IPS DF 4.7 (cell line): ENCODE data around the gene NTRK3.

Source experiments
- DNase-seq: peaks from one replicate; pipeline ENCODE4 v3.0.0-alpha.2; 2013; ENCODE audit warnings: low spot score; ENCODE audit errors: extremely low read depth

Gene NTRK3

DNA sequence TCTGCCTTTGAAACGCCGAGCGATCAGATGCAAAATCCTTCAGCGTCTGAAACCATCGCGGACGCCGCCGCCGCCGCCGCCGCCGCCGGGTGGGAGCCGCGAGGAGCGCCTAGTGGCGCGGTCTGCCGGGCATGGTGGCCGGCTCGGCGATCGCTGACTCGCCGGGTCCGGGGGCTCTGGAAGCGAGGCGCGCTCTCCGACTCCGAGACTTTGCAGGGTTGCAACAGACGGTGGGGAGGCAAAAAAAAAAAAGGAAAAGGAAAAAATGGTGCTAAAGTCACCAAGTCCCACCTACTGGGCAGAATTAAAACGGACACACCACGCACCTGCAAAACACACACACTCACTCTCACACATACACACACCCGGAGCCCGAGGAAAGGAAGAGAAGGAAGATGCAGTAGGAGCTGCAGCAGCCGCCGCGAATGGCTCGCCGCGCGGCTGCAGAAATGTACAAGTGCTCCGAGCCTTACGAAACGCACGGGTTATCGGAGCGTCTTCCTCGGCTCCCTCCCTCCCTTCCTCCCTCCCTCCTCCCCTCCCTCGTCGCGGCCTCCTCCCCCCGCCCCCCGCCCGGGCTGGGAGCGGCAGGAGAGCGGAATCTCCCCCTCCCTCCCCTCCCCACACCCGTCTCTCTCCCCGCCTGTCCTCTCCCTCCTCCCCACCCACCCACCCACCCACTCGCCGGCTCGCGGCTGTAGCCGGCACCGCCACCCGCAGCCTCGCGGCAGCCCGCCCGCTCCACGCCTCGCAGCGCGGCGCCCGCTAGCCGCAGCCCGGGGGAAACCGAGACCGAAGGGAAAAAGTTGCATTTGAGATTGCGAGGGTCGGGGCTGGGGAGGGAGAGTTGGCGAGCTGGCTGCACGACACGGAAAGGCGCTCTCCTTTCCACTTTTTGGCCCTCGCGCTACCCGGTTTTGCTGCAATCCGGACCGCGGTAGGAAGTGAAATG, at the start of gene NTRK3:
NTRK3 (minus strand) TSS at position 461 of the 952 bp plus-strand sequence. CDS start 586 bp downstream, outside the sequence.
- no peak for DNase-seq

DNA sequence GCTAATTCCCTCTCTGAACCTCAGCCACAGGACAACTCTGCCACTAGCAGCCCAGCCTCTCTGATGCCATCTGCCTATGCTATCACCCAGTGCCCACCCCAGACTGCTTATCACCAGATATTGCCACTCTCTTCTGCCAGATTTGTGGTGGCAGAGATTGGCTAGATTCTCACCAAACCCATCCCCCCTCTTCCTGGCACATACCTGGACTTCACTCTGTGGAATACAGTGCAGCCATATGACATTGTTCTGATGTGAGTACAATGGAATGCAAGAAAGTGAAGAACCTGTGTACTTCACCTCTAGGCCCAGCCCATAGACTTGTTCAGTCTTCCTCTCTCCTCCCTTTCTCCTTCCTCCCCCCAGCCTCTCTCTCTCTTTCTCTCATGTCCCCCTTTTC, 46.9 kb upstream of the NTRK3 start:
- no peak for DNase-seq

GRCh38 chr15:88302373-88302772, 45.8 kb upstream of the NTRK3 start:
- no peak for DNase-seq

GRCh38 chr15:88301311-88301710, 44.8 kb upstream of the NTRK3 start:
- DNase-seq: no peak

- DNase-seq: no peak
Observed at GRCh38 chr15:88300861-88301260, 44.3 kb upstream of the NTRK3 start.

DNA sequence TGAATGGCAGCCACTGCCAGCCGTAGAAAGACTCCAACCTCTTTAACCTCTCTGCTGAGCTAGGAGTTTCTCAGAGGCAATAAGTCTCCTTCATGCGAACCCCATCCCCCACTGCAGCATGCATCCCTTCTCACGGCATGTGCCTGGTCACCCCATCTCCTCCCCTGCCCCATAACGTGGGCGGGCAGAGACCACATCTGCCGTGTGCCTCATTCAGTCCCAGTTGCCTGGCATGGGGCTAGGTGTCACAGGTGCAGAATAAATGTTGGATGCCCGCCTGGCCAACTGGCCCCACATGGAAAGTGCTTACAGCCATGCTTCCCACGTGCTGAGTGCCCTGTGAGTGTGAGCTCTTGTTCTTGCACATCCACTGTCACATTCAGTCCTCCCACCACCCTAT, 43.5 kb upstream of the NTRK3 start:
- no peak for DNase-seq

DNA sequence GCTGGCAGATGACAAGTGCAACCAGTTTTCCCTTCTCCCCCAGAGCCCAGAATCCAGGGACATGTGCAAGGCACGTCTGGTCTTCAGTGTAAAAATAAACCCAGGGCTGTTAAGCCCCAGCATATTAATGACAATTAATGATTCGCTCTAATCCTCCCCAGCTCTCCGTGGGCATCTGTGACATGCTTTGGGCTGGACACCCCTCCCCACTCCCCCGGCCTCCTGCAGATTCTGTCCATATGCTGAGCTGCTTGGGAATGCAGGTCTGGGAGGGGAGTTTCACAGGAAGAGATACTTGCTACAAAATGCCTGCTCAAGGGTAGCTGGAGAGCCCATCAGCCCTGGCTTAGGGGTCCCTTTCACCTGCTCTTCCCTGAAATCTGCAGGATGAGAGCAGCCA, 43.0 kb upstream of the NTRK3 start:
- DNase-seq: no peak

GRCh38 chr15:88288661-88289060, 32.1 kb upstream of the NTRK3 start:
- no peak for DNase-seq

- no peak for DNase-seq
Observed at GRCh38 chr15:88288206-88288605, 31.7 kb upstream of the NTRK3 start.

DNA sequence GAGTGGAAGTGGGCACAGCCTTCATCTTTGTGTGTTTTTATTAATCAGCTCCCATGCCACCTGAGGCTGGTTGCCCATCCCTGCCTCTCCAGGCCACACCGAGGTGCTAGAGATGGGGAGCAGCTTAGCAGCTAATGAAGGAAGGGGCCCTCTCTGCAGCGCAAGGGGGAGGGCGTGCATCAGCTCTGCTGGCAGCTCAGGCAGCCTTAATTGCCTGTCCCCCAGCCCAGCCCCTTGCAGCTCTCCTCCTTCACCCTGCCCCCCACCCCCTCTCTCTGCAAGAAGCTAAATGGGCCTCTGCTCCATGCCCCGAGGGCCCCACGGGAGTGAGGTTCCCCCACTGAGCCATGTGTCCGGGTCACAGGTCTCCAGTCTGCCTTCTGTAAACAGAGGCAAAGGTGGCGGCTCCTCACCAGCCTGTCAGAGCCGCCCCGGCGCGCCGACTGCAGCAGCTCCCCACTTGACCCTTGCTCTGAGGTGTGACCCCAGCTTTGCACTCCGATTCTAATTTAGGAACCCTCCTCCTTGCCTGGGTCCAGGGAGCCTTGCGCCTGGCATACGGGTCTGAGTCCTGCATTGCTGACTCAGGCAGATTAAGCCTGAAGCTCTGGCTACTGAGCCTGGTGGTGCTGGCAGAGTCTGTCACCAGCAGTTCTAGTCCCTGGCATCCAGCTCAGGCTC, 27.9 kb upstream of the NTRK3 start:
- DNase-seq: no peak

DNA sequence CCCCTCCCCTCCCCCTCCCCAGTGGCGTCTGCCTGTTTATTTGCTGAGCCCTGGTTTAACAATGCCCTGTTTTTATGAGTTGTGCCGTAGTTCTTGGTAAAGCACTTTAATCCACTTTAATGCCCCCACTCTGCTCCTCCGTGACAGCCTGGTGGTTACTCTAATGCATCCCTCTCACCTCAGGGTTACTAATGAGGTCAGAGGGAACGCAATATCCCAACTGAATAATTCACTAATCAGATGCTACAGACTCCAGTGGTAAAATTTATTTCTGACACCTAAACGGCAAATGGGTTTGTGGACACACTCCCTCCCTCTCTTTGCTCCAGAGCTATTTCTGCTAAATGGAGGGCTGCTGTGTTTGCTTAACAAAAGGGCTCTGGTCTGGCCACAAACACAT, 26.1 kb upstream of the NTRK3 start:
- DNase-seq: no peak

DNA sequence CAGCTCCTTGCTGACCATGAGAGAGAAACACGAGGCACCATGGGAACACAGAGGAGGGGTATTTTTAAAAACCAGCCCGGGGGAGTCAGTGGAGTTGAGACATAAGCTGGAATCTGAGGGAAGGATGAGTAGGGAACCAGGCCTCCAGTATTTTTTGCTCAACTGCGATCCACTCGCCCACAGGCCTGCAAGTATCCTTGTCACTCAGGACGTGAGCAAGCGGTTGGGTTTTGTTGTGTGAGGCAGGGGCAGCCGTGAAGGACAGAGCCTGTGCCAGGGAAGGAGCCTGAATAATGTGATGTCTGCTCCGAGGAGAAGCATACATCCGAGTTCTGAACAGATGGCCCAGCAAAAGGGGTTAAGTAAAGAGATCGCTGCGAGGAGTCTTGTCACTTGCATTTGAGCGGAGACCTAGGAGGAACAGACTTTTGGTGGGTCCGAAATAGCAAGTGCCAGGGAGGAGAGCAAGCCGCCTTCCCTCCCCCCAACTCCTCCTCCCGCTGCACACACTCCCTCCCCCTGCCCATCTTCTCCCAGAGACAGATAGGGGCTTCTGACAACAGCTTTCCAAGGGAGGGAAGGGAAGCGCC, 20.4 kb upstream of the NTRK3 start:
- no peak for DNase-seq

DNA sequence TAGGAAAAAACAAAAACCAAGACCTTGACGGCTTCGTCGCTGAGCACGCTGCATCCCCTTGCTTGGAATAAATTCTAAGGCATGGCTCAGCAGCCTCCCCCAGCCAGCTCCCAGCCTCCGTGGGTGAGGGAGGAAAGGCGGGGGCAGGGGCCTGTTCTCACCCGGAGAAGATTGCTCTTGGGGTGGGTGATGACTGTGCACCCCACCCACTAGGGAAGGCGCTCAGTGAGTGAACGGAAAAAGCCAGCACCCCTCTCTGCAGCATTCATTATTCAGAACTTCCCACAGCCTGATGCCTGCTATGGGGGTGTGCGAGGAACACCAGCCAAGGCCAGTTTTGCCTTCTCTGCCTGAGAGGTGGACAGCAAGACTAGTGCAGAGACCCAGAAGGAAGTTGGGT, 19.3 kb upstream of the NTRK3 start:
- DNase-seq: no peak

DNA sequence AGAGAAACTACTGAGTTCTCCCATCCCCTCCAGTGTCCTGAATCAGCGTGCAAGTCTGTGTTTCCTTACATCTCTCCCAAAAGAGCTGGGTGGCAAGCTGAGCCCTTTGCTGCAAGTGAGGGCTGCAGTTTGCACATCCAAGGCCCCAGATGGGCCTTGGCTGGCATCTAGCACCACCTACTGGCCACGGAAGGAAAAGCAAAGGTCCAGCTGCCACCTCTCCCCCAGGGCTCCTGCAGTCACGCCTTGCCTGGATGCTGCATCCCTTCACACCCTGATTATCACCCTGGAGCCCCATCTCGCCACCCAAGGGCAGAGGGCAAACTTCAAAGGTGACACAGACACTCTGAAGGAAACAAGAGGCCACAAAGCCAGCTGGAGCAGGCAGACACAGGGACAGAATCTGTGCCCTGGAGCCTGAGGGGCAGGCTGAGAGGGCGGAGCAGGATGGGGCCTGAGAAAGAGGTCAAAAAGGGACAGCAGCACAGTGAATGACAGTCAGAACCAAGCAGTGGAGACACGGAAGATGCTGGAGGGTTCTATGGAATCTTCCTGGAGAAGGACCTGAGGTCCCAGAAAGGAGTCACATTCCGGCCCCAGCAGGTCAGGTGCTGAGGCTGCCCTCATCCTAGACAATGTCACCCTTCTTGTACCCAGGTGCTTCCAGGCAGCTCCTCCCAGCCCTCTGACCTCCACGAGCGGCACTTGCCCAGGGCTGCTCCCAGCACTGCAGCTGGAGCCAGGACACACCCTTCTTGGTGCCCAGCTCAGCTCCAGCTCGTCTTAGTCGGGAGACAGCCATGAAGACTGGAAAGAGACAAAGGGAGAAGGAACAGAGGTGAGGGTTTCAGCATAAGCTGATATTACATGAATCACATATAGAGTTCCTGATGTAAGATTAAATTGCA, 18.3 kb upstream of the NTRK3 start:
- DNase-seq: no peak

DNA sequence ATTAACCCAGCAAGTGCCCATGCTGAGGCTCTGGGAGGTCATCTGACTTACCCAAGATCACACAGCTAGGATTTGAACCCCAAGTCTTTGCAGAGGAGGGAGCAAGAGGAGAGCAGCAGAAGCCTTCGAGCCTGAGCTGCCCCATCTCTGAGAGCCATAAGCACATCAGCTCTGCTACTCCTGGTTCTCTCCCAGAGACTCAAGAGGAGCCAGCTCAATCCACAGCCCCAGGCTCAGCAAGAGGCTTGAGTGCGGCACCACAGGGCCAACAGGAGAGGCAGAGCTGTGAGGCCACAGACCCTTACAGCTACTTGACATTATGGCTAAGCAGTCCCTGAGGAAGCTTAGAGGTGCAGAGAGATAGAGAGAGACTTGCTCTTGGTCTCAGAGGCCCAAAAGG, 15.9 kb upstream of the NTRK3 start:
- DNase-seq: no peak

DNA sequence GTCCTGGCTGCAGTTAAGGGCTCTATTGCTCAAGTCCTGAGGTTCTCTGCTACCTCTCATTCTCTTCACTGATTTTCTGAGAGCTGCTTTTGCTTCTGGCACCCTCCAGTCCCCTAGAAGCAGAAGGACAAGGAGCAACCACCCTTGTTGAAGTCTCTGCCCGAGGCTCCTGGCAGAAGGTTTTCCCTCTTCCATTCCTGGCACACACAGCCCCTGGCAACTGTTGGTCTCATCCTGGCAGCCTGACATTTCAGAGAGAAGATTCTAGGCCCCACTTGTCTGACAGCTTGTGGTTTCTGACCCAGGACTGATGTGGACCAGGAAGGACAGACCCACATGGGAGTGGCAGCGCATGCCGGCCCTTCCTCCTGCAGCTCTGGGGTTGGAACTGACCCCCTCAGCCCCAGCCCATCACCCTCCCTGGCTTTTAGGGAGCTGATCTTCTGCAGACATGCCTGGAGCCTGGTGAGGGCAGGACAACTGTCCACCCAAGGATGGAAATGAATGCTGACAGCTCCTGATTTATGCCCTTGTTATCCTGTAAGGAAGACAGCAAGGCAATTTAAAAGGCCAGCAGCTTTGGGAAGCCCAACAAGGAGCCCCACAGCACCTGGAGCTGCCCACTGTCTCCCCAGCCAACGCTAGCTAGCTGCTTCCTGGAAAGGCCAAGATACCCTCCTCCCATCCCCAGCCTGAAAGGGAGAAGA, 13.0 kb upstream of the NTRK3 start:
- DNase-seq: no peak

DNA sequence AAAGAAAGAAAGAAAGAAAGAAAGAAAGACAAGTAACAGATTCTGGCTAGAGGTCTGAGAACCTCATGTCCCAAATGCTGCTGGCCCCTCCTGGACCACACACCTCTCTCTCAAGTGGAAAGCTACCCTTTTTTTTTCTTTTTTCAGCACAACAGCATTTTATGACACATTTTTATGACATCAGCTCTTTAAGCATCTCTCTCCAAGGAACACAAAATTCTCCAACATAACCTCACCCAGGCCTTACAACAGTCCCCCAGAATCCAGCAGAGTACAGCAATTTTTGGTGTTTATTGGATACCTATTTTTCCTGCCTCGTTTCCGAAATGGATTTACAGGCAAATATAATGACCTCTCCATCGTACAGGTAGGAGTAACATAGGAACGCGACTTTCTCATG, 11.2 kb upstream of the NTRK3 start:
- DNase-seq: no peak

DNA sequence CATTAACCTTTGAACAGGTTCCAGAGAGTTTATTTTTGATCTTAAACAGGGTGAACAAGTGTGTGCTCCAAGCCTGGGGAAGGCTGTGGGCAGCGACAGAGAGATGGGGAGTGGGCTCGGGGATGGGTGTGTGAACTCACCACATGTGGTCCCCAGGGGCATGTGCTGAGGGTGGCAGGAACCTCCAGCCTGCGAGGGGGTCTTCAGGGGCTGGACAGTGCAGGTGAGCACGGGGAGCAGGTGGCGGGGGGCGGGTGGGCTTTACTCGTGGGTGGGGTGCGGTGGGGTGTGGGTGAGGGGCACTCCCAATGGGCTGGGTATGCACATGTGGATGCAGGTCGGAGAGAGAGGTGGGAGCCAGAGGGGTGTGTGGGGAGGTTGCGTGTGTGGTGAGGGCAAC, 9.6 kb upstream of the NTRK3 start:
- no peak for DNase-seq

GRCh38 chr15:88264622-88265021, 8.1 kb upstream of the NTRK3 start:
- DNase-seq: no peak

DNA sequence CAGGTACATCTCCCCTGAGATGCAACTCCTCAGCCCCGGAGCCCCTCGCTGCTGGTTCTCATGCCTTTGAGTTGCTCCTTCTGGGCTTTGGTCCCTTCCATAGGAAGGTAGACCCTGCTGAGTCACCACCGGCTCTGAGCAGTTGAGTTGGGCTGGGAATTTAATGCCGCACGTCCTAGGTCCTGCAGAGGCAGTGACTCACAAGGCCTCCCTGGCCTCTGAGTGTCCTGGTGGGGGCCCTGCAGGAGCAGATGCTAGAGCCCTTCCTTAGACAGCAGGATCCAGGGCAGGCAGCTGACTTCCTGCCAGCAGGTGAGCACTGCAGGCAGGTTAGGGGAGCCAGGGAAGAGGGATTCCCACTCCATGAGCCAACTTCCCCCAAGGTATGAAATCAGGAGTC, 5.5 kb upstream of the NTRK3 start:
- DNase-seq: no peak
